HL-60 (cell line): ENCODE results near the gene TTLL11.

Source experiments
- DNase-seq, 2 experiments: peaks; one replicate each; pipeline ENCODE4 v3.0.0-alpha.2; 2010 to 2020; ENCODE audit warnings: low read depth in 1 of 2, low spot score in 1 of 2
- H3K27ac ChIP-seq: fragments of 250-450 bp; sonication (Bioruptor Pico); replicated peaks from 2 replicates; pipeline ENCODE4 v1.5.1; 2020; ENCODE audit warnings: mild to moderate bottlenecking, moderate library complexity
- H3K27me3 ChIP-seq: fragments of 250-450 bp; sonication (Bioruptor Pico); 2 replicates; pipeline ENCODE4 v1.5.1; 2021; ENCODE audit warnings: mild to moderate bottlenecking, moderate library complexity; ENCODE audit not compliant: insufficient read depth, poor library complexity, severe bottlenecking
- H3K4me3 ChIP-seq: replicated peaks from 2 replicates; pipeline ENCODE4 v1.5.1; 2011; ENCODE audit warnings: mild to moderate bottlenecking, control low read depth, low read length; ENCODE audit not compliant: insufficient read depth
- GABPA ChIP-seq: IDR thresholded peaks from 2 replicates; pipeline ENCODE4 v1.6.1; 2012; ENCODE audit warnings: low read depth
- POLR2AphosphoS5 ChIP-seq: IDR thresholded peaks from 2 replicates; pipeline ENCODE4 v1.6.1; 2012; ENCODE audit warnings: low read depth
- REST ChIP-seq: IDR thresholded peaks from 2 replicates; pipeline ENCODE4 v1.6.1; 2012; ENCODE audit warnings: low read depth; ENCODE audit not compliant: insufficient replicate concordance
- SPI1 ChIP-seq: IDR thresholded peaks from 2 replicates; pipeline ENCODE4 v1.6.1; 2012; ENCODE audit warnings: low read depth, mild to moderate bottlenecking, borderline replicate concordance
- TF ChIP-seq, protein P1 (sequence below): IDR thresholded peaks from one replicate; pipeline ENCODE4 v1.5.1; 2011; ENCODE audit warnings: low read length, control low read depth, inconsistent platforms; ENCODE audit not compliant: insufficient read depth

TTLL11 gene

DNA sequence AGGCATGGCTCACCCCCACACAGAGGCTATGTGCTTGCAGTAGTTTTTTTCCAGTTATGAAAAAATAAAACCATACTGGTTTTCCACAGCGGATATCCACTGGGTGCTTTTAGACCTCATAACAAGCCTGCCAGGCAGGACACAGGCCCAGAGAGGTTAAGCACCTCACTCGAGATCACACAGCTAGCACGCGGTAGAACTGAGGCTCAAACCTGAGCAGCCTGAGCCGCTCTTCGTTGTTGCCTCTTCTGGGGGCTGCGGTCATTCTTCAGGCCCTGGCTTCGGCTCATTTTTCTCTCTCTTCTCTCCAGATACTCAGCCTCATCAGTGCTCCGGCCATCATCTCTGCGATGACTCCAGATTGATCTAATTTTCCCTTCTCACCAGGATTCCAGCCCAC lies 196.0 kb downstream of the TTLL11 start:
- no peak overlapping the region for H3K4me3 ChIP-seq
- no peak for DNase-seq
- no peak overlapping the region for H3K27ac ChIP-seq
- no peaks in the 10 kb centered on the region for H3K27me3 ChIP-seq
- TF ChIP-seq POLR2AphosphoS5 = no peak
- no peak for TF ChIP-seq SPI1
- TF ChIP-seq, protein P1, sequence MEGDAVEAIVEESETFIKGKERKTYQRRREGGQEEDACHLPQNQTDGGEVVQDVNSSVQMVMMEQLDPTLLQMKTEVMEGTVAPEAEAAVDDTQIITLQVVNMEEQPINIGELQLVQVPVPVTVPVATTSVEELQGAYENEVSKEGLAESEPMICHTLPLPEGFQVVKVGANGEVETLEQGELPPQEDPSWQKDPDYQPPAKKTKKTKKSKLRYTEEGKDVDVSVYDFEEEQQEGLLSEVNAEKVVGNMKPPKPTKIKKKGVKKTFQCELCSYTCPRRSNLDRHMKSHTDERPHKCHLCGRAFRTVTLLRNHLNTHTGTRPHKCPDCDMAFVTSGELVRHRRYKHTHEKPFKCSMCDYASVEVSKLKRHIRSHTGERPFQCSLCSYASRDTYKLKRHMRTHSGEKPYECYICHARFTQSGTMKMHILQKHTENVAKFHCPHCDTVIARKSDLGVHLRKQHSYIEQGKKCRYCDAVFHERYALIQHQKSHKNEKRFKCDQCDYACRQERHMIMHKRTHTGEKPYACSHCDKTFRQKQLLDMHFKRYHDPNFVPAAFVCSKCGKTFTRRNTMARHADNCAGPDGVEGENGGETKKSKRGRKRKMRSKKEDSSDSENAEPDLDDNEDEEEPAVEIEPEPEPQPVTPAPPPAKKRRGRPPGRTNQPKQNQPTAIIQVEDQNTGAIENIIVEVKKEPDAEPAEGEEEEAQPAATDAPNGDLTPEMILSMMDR = no peak
- no peak for TF ChIP-seq GABPA
- no peak for TF ChIP-seq REST

- no peaks in the 10 kb centered on the region for H3K27me3 ChIP-seq
- no peak for TF ChIP-seq POLR2AphosphoS5
- no peak for TF ChIP-seq GABPA
- TF ChIP-seq SPI1 = no peak
- TF ChIP-seq REST = no peak
- TF ChIP-seq, protein P1 = no peak
Observed at GRCh38 chr9:121896545-121896943, 196.6 kb downstream of the TTLL11 start.

DNA sequence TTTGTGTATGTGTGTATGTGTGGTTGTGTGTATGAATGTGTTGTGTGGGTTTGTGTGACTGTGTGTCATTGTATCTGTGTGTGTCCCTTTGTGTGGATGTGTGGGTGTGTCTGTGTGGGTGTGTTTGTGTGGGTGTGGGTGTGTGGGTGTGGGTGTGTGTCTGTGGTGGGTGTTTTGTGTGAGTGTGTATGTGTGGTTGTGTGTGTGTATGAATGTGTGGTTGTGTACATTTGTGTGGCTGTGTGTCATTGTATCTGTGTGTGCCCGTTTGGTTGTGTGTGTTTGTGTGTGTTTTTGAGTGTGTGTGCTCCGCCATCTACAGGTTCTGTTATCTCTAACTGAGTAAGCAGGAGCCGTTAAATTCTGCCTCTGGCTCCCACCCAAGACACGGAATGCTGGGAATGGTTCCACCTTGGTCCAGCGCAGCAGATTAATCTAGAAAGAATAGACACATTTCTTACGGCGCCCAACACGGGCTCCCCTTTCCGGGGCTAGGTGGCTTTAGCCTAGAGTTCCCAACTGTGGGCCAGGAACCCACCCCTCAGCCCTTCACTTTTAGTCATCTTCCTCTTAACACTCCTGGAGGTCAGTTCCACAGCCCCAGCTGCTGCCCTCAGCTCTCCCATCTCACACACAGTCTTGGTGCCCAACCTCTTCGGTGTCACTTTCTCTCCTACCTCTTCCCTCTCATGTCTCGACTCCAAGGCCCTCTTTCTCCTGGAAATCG lies 197.1 kb downstream of the TTLL11 start:
- no peaks in the 10 kb centered on the region for H3K27me3 ChIP-seq
- no peak for DNase-seq

More at GRCh38 chr9:121896545-121896943, 196.6 kb downstream of the TTLL11 start:
- no peak overlapping the region for H3K4me3 ChIP-seq
- no peak for DNase-seq
- no peak overlapping the region for H3K27ac ChIP-seq

More for the DNA sequence above, 197.1 kb downstream of the TTLL11 start:
- Histone ChIP-seq H3K27ac (no peak overlapping the region), H3K4me3 (no peak overlapping the region)
- no peak for TF ChIP-seq POLR2AphosphoS5
- TF ChIP-seq, protein P1 = no peak
- no peak for TF ChIP-seq GABPA
